LNCAP (cell line): Measurements from ENCODE around the gene SZT2.

Experiments
- CTCF ChIP-seq: fragments of 450-650 bp; IDR thresholded peaks from 2 replicates; pipeline ENCODE4 v1.5.1; 2017; ENCODE audit warnings: mild to moderate bottlenecking

The SZT2 gene

GRCh38 chr1:43439781-43440180, 50.1 kb downstream of the SZT2 start:
- TF ChIP-seq CTCF: no peak

GRCh38 chr1:43440358-43440757, 50.7 kb downstream of the SZT2 start:
- TF ChIP-seq CTCF: no peak

GRCh38 chr1:43441166-43441893, 51.6 kb downstream of the SZT2 start:
- no peak for TF ChIP-seq CTCF

GRCh38 chr1:43441894-43442637, 52.4 kb downstream of the SZT2 start:
- no peak for TF ChIP-seq CTCF

GRCh38 chr1:43442756-43443155, 53.1 kb downstream of the SZT2 start:
- no peak for TF ChIP-seq CTCF

- TF ChIP-seq CTCF: no peak
Measured at GRCh38 chr1:43443197-43443946, 53.7 kb downstream of the SZT2 start.

- TF ChIP-seq CTCF: no peak
Measured at GRCh38 chr1:43444151-43444828, 54.6 kb downstream of the SZT2 start.
